Hepatocyte (in vitro differentiated cells): ENCODE measurements around the gene FIBCD1. TPM values are rescaled to one million over a fixed set of nuclear protein-coding genes. Genes with fewer than 3 reads are reported as not detected.

Experiments
- DNase-seq: peaks from one replicate; pipeline ENCODE4 v3.0.0-alpha.2; 2016; ENCODE audit warnings: low spot score
- H2AFZ ChIP-seq: fragments of 200-600 bp; sonication (generic); 2 replicates; pipeline ENCODE4 v1.6.0; 2016; ENCODE audit warnings: antibody characterized with exemption, mild to moderate bottlenecking
- H3K27ac ChIP-seq: fragments of 200-600 bp; sonication (generic); 2 replicates; pipeline ENCODE4 v1.5.1; 2016; ENCODE audit warnings: mild to moderate bottlenecking
- H3K27me3 ChIP-seq: fragments of 200-600 bp; sonication (generic); 2 replicates; pipeline ENCODE4 v1.6.1; 2016
- H3K36me3 ChIP-seq: fragments of 200-600 bp; sonication (generic); replicated peaks from 2 replicates; pipeline ENCODE4 v1.5.1; 2016; ENCODE audit warnings: low read depth; ENCODE audit not compliant: insufficient read depth
- H3K4me1 ChIP-seq: fragments of 200-600 bp; sonication (generic); 2 replicates; pipeline ENCODE4 v1.5.1; 2016; ENCODE audit warnings: mild to moderate bottlenecking, moderate library complexity; ENCODE audit not compliant: insufficient read depth
- H3K4me2 ChIP-seq: fragments of 200-600 bp; sonication (generic); 2 replicates; pipeline ENCODE4 v1.6.0; 2016
- H3K4me3 ChIP-seq: fragments of 200-600 bp; sonication (generic); 2 replicates; pipeline ENCODE4 v1.5.1; 2016; ENCODE audit warnings: mild to moderate bottlenecking
- H3K79me2 ChIP-seq: fragments of 200-600 bp; sonication (generic); 2 replicates; pipeline ENCODE4 v1.6.0; 2017; ENCODE audit warnings: mild to moderate bottlenecking
- H3K9me2 ChIP-seq: fragments of 200-600 bp; sonication (generic); replicated peaks from 2 replicates; pipeline ENCODE4 v1.6.0; 2017; ENCODE audit warnings: mild to moderate bottlenecking; ENCODE audit not compliant: insufficient read depth
- H3K9me3 ChIP-seq: fragments of 200-600 bp; sonication (generic); 2 replicates; pipeline ENCODE4 v1.5.1; 2016; ENCODE audit warnings: low read depth, mild to moderate bottlenecking
- H4K20me1 ChIP-seq: fragments of 200-600 bp; sonication (generic); 2 replicates; pipeline ENCODE4 v1.6.0; 2016; ENCODE audit warnings: mild to moderate bottlenecking; ENCODE audit not compliant: insufficient read depth, poor library complexity, severe bottlenecking
- EZH2 ChIP-seq: fragments of 200-600 bp; sonication (generic); IDR thresholded peaks from 2 replicates; pipeline ENCODE4 v1.6.1; 2016; ENCODE audit warnings: antibody characterized with exemption, mild to moderate bottlenecking, borderline replicate concordance
- EZH2phosphoT487 ChIP-seq: fragments of 200-600 bp; sonication (generic); IDR thresholded peaks from one replicate; pipeline ENCODE4 v1.6.1; 2018; ENCODE audit warnings: antibody characterized with exemption, mild to moderate bottlenecking, low read depth, moderate library complexity; ENCODE audit not compliant: unreplicated experiment, severe bottlenecking
- WGBS: methylation state at CpG from one replicate; pipeline ENCODE4 v1.1.6; 2016; ENCODE audit warnings: low lambda C conversion rate; ENCODE audit errors: missing lambda C conversion rate; 5-methylcytosine and 5-hydroxymethylcytosine counted together
- polyA plus RNA-seq: library from polyadenylated mRNA; unstranded; fragments of >200 nt; fragmentation: Nextera tagmentation; extraction: Ambion mirVana; gene quantifications from 2 replicates; pipeline ENCODE4 v1.2.1, GENCODE V29; 2016
- total RNA-seq: library from RNA; depleted of rRNA; stranded (reverse); fragments of >200 nt; gene quantifications from 2 replicates; pipeline ENCODE4 v1.2.3, GENCODE V29; 2014
- TF ChIP-seq, protein P1 (sequence below): fragments of 200-600 bp; sonication (generic); IDR thresholded peaks from 2 replicates; pipeline ENCODE4 v1.5.1; 2016; ENCODE audit warnings: antibody characterized with exemption, mild to moderate bottlenecking; ENCODE audit not compliant: poor library complexity

Gene FIBCD1
- total and polyA plus RNA-seq, 2 experiments from 2014 or later, result 0.33 TPM; not detected in 1

DNA sequence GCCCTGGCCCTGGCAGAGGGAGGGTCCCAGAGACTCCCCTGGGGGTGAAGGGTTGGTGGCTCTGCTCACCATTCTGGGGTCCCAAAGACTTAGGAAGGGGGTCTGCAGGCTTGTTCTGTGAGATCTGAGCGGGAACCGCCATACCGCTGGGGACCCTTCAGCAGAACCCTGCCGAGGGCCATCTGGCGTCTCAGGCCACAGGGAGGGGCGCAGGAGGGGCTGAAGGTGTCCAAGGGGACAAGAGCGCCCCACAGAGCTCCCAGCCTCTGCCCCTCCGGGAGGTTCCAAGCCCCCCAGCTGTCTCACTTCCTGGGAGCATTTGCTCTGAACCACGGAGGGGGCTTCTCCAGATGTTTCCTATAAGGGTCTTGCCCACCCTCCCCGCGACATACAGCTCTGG lies 4.8 kb downstream of the FIBCD1 start:
- H3K4me2 ChIP-seq, result no peak overlapping the region
- peaks cover 45% of the 10 kb centered on the region for H3K27me3 ChIP-seq
- DNase-seq, result no peak
- H3K4me1 ChIP-seq, result peaks cover 21% of the 10 kb centered on the region
- H3K36me3 ChIP-seq, result no peaks in the 10 kb centered on the region
- no peak for TF ChIP-seq EZH2phosphoT487
- no peak for TF ChIP-seq EZH2
- TF ChIP-seq, protein P1, sequence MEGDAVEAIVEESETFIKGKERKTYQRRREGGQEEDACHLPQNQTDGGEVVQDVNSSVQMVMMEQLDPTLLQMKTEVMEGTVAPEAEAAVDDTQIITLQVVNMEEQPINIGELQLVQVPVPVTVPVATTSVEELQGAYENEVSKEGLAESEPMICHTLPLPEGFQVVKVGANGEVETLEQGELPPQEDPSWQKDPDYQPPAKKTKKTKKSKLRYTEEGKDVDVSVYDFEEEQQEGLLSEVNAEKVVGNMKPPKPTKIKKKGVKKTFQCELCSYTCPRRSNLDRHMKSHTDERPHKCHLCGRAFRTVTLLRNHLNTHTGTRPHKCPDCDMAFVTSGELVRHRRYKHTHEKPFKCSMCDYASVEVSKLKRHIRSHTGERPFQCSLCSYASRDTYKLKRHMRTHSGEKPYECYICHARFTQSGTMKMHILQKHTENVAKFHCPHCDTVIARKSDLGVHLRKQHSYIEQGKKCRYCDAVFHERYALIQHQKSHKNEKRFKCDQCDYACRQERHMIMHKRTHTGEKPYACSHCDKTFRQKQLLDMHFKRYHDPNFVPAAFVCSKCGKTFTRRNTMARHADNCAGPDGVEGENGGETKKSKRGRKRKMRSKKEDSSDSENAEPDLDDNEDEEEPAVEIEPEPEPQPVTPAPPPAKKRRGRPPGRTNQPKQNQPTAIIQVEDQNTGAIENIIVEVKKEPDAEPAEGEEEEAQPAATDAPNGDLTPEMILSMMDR, result no peak
- no peaks in the 10 kb centered on the region for H3K9me2 ChIP-seq
- no peak overlapping the region for H3K27ac ChIP-seq
- H2AFZ ChIP-seq, result no peak overlapping the region
- WGBS, result 81% methylated on average over 10 of the region's 11 CpGs
- H3K4me3 ChIP-seq, result no peak overlapping the region
- H4K20me1 ChIP-seq, result no peaks in the 10 kb centered on the region
- H3K9me3 ChIP-seq, result no peaks in the 10 kb centered on the region
- no peaks in the 10 kb centered on the region for H3K79me2 ChIP-seq

DNA sequence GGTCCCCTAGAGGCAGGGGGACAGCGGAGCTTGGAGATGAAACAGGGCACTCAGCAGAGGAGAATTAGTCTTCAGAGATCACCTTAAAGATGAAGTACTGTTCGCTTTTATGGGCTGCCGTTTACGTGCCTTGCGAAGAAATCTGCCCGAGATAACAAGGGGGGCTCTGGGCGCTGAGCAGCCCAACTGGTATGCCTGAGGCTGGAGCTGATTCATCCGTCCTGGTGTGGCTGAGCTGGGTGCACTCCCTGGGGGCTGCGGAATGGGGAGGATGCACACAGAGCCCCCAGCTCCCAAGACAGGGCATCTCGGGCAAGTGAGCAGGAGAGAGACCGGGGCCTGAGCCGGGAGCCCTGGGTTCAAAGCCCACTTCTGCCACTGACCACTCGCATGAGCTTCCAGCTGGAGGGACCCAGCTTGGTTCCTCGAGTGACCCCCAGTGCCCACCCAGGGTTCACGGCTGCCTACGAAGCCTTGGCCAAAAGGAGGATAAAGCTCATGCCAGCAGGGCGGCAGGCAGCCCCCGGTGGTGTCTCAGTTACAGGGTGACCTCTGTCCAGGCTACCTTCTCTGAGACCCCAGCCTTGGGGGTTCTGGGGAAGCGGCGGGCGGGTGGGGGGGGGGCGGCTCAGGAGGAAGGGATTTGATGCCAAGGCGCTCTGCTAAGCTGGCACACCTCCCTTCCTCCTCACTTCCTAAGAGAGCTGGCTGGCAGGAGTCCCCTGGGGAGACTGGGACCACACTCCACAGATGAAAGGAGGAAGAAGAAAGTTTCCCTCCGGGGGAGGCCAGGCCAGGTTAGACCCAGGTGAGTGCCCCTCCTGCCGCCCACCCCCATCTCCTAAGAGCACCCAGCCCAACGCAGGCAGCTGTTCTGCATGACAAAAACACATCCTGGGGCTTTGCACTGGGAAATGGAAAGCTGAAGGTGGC lies 5.7 kb downstream of the FIBCD1 start:
- Histone ChIP-seq H2AFZ (no peak overlapping the region), H3K4me3 (no peak overlapping the region), H3K4me2 (peak overlapping the region; percentile 70)

DNA sequence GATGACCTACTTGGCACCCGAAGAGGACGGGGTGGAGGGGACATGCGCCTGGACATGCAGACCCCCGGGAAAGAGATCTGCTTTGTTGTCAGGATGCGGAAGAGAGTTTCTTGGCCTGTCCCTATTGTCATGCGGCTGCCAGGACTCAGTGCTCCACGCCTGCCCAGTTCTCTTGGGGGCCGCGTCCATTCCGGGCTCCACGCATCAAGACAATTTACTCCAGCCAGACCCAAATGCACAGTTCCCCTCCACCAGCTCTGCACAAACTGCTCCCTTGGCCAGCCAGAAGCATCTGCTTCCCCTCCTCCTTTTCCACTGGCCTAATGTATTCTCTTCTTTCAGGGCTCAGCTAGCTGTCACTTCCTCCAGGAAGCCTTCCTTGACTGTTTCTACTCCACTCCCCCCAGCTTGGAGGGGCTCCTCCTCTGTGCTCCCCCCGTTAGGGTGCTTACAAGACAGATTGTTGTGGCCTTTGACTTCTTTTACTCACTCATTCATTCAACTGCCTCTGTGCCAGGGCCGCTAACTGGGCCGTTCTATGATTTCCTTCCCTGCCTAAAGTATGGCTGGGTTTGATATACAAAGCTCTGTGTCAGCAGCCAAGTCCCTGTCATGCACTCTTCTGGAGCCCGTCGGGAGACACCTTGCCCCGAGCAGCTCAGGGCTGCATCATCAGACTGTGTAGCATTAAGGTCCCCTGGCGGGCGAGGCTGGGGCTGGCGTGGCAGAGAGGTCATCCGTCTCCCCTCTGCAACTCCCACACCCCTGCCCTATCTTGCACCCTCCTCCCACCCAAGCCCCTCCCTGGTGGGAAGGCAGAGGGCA lies 6.6 kb downstream of the FIBCD1 start:
- Histone ChIP-seq H2AFZ (no peak overlapping the region), H3K4me3 (no peak overlapping the region), H3K4me2 (peak overlapping the region; percentile 70), H3K27ac (peak overlapping the region; percentile 52), H3K36me3 (no peaks in the 10 kb centered on the region), H3K27me3 (peaks cover 31% of the 10 kb centered on the region), H3K79me2 (no peaks in the 10 kb centered on the region), H3K9me2 (no peaks in the 10 kb centered on the region), H3K9me3 (no peaks in the 10 kb centered on the region), H3K4me1 (peaks cover 30% of the 10 kb centered on the region), H4K20me1 (no peaks in the 10 kb centered on the region)
- DNase-seq, result peak; percentile 63
- 59% methylated on average over 21 of the region's 21 CpGs for WGBS
- TF ChIP-seq, protein P1, result no peak
- TF ChIP-seq EZH2phosphoT487, result no peak

More for the DNA sequence above, 5.7 kb downstream of the FIBCD1 start:
- Histone ChIP-seq H3K36me3 (no peaks in the 10 kb centered on the region), H3K4me1 (peaks cover 26% of the 10 kb centered on the region), H3K9me3 (no peaks in the 10 kb centered on the region), H3K27me3 (peaks cover 40% of the 10 kb centered on the region), H3K9me2 (no peaks in the 10 kb centered on the region), H3K79me2 (no peaks in the 10 kb centered on the region), H4K20me1 (no peaks in the 10 kb centered on the region), H3K27ac (peak overlapping the region; percentile 52)
- TF ChIP-seq EZH2 (no peak), EZH2phosphoT487 (no peak)
- TF ChIP-seq, protein P1, result no peak
- peak; percentile 70 for DNase-seq
- WGBS, result 49% methylated on average over 26 of the region's 26 CpGs
